ENCODE data around the gene PCDHB8. TPM values are rescaled to one million over a fixed set of nuclear protein-coding genes. Genes with fewer than 3 reads are reported as not detected.
"Not testable (repeated sequence)": the region's sequence is repeated elsewhere in the genome, so short reads cannot be mapped to it uniquely, and the experiment has no call there.

The PCDHB8 gene
- total RNA-seq (2014; rRNA removed; shearing (Covaris generic)), result 0.14 and 0.22 TPM in 2 replicates
- not detected in 2 replicates for polyA plus RNA-seq (2014; cell fraction: nucleus; rRNA removed)

DNA sequence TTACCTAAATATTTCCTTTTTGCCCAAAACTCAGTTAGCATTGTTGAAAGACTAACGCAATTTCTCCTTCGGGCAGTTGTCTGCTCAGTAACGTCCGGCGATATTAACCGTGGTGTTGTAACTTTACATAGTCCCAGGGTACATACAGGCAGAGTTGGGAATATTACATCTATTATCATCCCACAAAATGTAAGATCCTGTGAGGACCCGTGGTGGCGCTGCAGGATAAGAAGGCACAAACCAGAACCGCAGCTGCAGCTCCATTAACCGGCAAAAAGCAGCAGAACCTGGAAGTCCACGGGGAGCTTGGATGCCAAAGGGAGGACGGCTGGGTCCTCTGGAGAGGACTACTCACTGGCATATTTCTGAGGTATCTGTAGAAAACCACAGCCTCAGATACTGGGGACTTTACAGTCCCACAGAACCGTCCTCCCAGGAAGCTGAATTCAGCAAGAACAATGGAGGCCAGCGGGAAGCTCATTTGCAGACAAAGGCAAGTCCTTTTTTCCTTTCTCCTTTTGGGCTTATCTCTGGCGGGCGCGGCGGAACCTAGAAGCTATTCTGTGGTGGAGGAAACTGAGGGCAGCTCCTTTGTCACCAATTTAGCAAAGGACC lies at the start of gene PCDHB8:
TSS of gene PCDHB8 (plus strand) at position 214 of the 615 bp plus-strand sequence. CDS start at position 459, 245 bp downstream.
- peak; percentile 24 for DNase-seq (ENCODE audit: extremely low read depth, low read depth)

GRCh38 chr5:141135030-141135717 lies 42.4 kb upstream of the PCDHB8 start, which contains the start of gene PCDHB5:
PCDHB5 (plus strand) TSS chr5:141135206; CDS start chr5:141135435, 229 bp downstream.
- DNase-seq (ENCODE audit: extremely low read depth, low read depth), result peak; percentile 9

DNA sequence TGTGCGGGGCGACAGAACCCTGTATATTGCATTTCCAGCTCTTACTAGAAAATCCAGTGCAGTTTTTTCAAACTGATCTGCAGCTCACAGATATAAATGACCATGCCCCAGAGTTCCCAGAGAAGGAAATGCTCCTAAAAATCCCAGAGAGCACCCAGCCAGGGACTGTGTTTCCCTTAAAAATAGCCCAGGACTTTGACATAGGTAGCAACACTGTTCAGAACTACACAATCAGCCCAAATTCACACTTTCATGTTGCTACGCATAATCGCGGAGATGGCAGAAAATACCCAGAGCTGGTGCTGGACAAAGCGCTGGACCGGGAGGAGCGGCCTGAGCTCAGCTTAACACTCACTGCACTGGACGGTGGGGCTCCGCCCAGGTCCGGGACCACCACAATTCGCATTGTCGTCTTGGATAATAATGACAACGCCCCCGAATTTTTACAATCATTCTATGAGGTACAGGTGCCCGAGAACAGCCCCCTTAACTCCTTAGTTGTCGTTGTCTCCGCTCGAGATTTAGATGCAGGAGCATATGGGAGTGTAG lies 41.8 kb upstream of the PCDHB8 start:
- no peak for DNase-seq (ENCODE audit: extremely low read depth, low read depth)

GRCh38 chr5:141137346-141137745 lies 40.2 kb upstream of the PCDHB8 start:
- not testable (repeated sequence) for DNase-seq (ENCODE audit: extremely low read depth, low read depth)

- DNase-seq (ENCODE audit: extremely low read depth, low read depth), result peak; percentile 22
Observed at GRCh38 chr5:141149812-141150211, 27.8 kb upstream of the PCDHB8 start, which contains the start of gene PCDHB6. PCDHB6 (plus strand) TSS chr5:141150057; CDS start chr5:141150258, 201 bp downstream.

- DNase-seq (ENCODE audit: extremely low read depth, low read depth), result no peak
Observed at GRCh38 chr5:141150224-141150992, 27.2 kb upstream of the PCDHB8 start.

- no peak for DNase-seq (ENCODE audit: extremely low read depth, low read depth)
Observed at GRCh38 chr5:141150993-141151325, 26.6 kb upstream of the PCDHB8 start.

DNA sequence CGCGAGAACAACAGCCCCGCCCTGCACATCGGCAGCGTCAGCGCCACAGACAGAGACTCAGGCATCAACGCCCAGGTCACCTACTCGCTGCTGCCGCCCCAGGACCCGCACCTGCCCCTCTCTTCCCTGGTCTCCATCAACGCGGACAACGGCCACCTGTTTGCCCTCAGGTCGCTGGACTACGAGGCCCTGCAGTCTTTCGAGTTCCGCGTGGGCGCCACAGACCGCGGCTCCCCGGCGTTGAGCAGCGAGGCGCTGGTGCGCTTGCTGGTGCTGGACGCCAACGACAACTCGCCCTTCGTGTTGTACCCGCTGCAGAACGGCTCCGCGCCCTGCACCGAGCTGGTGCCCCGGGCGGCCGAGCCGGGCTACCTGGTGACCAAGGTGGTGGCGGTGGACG lies 26.0 kb upstream of the PCDHB8 start:
- DNase-seq (ENCODE audit: extremely low read depth, low read depth), result not testable (repeated sequence)

DNA sequence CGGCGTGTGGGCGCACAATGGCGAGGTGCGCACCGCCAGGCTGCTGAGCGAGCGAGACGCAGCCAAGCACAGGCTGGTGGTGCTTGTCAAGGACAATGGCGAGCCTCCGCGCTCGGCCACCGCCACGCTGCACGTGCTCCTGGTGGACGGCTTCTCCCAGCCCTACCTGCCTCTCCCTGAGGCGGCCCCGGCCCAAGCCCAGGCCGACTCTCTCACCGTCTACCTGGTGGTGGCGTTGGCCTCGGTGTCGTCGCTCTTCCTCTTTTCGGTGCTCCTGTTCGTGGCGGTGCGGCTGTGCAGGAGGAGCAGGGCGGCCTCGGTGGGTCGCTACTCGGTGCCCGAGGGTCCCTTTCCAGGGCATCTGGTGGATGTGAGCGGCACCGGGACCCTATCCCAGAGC lies 25.5 kb upstream of the PCDHB8 start:
- DNase-seq (ENCODE audit: extremely low read depth, low read depth), result not testable (repeated sequence)

DNA sequence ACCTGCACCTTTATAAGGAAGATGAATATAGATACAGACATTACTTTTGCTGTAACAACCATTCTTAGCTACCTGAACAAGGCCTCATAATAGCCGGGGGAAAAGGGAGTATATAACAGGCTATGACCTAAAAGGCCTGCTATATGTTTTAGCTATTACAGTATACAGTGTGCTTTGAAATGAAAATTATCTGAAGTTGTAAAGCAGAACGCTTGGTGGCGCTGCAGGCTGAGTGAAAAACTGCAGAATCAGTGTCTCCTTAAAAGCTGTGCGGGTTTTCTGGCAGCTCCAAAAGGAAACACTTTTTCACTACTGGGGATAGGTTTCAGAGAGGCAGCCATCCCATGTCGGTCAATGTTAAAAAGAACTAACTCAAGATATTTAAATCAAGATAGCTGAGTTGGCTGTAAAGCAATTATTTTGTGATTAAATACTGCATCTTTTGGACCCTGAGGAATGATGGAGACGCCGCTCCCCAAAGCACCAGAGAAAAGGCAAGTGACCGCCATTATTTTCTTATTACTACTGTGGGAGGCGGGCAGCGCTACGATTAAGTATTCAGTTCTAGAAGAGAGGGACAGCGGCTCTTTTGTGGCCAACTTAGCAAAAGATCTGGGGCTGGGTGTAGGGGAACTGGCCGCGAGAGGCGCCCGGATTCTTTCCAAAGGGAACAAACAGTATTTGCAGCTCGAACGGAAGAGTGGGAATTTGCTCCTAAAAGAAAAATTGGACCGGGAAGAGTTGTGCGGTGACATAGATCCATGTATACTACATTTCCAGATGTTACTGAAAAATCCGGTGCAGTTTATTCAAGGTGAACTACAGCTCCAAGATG lies 21.8 kb upstream of the PCDHB8 start:
- peak; percentile 3 for DNase-seq (ENCODE audit: extremely low read depth, low read depth)

GRCh38 chr5:141157356-141157755 lies 20.2 kb upstream of the PCDHB8 start:
- DNase-seq (ENCODE audit: extremely low read depth, low read depth), result not testable (repeated sequence)

GRCh38 chr5:141157901-141158300 lies 19.7 kb upstream of the PCDHB8 start:
- not testable (repeated sequence) for DNase-seq (ENCODE audit: extremely low read depth, low read depth)

DNA sequence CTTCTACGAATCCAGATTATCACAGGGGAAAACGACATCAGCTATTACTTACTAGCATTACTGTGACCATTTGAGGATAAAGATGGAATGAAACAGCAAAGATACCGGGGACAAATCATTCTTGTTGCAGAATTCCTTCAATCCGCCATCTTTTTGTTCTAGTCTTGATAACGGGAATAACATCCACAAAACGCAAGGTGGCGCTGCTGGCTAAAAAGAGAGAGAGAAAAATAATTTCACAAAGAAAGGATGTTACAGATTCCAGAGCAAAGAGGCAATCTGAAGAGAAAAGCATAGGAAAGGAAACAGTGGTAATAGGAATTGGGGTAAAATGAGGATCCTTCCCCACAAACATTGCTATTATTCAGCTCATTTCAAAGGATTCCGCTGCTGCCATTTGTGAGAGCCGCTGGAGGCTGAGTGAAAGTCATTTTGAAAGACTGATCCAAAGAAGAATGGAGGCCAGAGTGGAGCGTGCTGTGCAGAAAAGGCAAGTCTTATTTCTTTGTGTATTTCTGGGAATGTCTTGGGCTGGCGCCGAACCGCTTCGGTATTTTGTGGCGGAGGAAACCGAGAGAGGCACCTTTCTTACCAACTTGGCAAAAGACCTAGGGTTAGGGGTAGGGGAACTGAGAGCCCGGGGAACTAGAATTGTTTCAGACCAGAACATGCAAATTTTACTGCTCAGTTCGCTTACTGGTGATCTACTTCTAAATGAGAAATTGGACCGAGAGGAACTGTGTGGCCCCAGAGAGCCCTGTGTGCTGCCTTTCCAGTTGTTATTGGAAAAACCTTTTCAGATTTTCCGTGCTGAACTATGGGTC lies 5.0 kb upstream of the PCDHB8 start, which contains the start of gene PCDHB7:
TSS of gene PCDHB7 (plus strand) at position 264 of the 824 bp plus-strand sequence. CDS start at position 456, 192 bp downstream.
- DNase-seq (ENCODE audit: extremely low read depth, low read depth), result peak; percentile 52

DNA sequence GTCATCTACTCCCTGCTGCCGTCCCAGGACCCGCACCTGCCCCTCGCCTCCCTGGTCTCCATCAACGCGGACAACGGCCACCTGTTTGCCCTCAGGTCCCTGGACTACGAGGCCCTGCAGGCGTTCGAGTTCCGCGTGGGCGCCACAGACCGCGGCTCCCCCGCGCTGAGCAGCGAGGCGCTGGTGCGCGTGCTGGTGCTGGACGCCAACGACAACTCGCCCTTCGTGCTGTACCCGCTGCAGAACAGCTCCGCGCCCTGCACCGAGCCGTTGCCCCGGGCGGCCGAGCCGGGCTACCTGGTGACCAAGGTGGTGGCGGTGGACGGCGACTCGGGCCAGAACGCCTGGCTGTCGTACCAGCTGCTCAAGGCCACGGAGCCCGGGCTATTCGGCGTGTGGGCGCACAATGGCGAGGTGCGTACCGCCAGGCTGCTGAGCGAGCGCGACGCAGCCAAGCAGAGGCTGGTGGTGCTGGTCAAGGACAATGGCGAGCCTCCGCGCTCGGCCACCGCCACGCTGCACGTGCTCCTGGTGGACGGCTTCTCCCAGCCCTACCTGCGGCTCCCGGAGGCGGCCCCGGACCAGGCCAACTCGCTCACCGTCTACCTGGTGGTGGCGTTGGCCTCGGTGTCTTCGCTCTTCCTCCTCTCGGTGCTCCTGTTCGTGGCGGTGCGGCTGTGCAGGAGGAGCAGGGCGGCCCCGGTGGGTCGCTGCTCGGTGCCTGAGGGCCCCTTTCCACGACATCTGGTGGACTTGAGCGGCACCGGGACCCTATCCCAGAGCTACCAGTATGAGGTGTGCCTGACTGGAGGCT lies 3.1 kb upstream of the PCDHB8 start:
- not testable (repeated sequence) for DNase-seq (ENCODE audit: extremely low read depth, low read depth)

DNA sequence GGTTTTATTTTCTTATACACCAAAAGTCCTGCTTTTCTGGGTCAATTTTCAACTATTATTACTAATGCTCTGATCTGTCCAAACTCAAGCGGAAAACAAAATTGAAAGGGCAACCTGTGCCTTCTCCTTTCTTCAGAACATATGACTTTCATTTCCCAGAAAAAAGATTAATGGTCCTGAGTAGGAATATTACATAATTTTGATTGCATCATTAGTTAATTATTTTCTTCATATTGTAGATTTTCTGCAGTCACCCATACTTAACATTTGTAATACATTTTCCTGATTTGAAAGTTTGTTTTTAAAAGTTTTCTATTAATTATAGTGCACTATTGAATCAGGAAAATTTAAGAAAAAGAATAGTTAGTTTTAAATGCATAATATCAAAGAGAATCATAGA lies 1.7 kb upstream of the PCDHB8 start:
- no peak for DNase-seq (ENCODE audit: extremely low read depth, low read depth)

DNA sequence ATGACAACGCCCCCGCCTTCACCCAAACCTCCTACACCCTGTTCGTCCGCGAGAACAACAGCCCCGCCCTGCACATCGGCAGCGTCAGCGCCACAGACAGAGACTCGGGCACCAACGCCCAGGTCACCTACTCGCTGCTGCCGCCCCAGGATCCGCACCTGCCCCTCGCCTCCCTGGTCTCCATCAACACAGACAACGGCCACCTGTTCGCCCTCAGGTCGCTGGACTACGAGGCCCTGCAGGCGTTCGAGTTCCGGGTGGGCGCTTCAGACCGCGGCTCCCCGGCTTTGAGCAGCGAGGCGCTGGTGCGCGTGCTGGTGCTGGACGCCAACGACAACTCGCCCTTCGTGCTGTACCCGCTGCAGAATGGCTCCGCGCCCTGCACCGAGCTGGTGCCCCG lies 1.8 kb downstream of the PCDHB8 start:
- DNase-seq (ENCODE audit: extremely low read depth, low read depth), result not testable (repeated sequence)

DNA sequence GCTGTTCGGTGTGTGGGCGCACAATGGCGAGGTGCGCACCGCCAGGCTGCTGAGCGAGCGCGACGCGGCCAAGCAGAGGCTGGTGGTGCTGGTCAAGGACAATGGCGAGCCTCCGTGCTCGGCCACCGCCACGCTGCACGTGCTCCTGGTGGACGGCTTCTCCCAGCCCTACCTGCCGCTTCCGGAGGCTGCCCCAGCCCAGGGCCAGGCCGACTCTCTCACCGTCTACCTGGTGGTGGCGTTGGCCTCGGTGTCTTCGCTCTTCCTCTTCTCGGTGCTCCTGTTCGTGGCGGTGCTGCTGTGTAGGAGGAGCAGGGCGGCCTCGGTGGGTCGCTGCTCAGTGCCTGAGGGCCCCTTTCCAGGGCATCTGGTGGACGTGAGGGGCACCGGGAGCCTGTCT lies 2.3 kb downstream of the PCDHB8 start:
- not testable (repeated sequence) for DNase-seq (ENCODE audit: extremely low read depth, low read depth)

DNA sequence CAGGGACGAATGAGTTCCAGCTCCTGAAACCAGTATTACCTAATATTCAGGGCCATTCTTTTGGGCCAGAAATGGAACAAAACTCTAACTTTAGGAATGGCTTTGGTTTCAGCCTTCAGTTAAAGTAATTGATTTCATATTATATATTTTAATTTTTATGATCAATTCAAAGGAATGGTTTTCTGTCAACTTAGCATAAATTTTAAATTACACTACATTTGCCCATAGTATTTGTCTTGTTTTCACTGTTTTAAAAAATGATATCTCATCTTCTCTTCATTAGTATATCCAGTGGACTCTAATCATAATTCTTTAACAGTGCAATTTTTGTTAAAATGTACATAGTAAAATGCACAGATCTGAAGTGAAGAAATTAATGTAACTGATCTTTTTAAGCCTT lies 2.7 kb downstream of the PCDHB8 start:
- no peak for DNase-seq (ENCODE audit: extremely low read depth, low read depth)

Data from NCI-H460 (cell line).